HG03095 (cell line): ENCODE data around the gene RPP30.
"Not testable (repeated sequence)": the region's sequence is repeated elsewhere in the genome, so short reads cannot be mapped to it uniquely, and the experiment has no call there.

Source experiments
- ATAC-seq: cut with Tn5 transposase; IDR thresholded peaks from one replicate; pipeline ENCODE4 v1.9.1; 2021; ENCODE audit warnings: moderate library complexity; ENCODE audit not compliant: unreplicated experiment

The RPP30 gene

DNA sequence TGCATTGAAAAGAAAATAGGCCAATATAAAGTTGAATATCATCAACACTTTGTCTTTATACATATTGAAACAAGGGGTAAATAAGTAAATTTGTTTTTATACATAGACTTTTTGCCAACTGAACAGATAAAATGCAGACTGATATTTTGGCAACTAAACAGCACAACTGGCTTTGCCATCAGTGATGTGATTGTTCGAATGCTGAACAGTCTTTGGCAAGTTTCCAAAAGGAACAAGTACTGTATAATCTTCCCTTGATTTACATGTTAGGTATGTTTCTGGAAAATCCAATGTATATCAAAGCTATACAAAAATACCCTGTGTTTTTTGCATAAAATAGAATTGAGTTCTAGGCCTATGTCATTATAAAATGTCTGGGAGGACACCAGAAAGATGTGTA, 67.3 kb downstream of the RPP30 start:
- ATAC-seq, result no peak

DNA sequence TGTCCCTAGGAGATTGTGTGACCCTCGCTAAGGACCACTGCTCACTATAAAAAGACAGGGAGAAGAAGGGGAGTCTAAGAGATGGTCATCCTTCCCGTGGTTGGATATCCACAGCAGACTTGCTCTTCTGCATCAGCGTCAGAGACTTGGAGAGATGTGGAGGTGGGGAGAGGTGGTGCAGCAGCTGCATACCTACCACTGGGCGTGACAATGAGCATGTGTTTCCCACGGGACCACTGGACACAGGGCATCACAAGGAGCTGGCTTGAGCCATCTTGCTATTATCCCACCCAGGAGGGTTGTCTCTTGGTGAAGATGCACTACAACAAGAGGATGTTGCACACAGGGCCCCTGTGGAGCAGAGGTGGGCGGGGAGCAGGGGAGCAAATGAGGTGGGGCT, 67.9 kb downstream of the RPP30 start:
- no peak for ATAC-seq

DNA sequence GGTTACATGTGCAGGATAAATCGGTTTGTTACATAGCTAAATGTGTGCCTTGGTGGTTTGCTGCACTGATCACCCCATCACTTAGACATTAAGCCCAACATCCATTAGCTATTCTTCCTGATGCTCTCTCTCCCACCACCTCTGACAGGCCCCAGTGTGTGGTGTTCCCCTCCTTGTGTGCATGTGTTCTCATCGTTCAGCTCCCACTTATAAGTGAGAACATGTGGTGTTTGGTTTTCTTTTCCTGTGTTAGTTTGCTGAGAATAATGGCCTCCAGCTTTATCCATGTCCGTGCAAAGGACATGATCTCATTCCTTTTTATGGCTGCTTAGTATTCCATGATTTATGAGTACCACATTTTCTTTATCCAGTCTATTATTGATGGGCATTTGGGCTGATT, 71.2 kb downstream of the RPP30 start:
- not testable (repeated sequence) for ATAC-seq

- no peak for ATAC-seq
Measured at GRCh38 chr10:90944749-90945148, 73.0 kb downstream of the RPP30 start.

GRCh38 chr10:90945491-90946070, 73.8 kb downstream of the RPP30 start:
- no peak for ATAC-seq

- ATAC-seq, result peak; percentile 87
Measured at GRCh38 chr10:90947030-90947960, 75.5 kb downstream of the RPP30 start.
